ENCODE results near the gene RAN. TPM values are rescaled to one million over a fixed set of nuclear protein-coding genes. Genes with fewer than 3 reads are reported as not detected.
A peak's percentile ranks its signal among the peaks of the same experiment; 100 is the strongest.

The RAN gene
- total RNA-seq, 1 experiment from 2014 or later, result 1,310 TPM

DNA sequence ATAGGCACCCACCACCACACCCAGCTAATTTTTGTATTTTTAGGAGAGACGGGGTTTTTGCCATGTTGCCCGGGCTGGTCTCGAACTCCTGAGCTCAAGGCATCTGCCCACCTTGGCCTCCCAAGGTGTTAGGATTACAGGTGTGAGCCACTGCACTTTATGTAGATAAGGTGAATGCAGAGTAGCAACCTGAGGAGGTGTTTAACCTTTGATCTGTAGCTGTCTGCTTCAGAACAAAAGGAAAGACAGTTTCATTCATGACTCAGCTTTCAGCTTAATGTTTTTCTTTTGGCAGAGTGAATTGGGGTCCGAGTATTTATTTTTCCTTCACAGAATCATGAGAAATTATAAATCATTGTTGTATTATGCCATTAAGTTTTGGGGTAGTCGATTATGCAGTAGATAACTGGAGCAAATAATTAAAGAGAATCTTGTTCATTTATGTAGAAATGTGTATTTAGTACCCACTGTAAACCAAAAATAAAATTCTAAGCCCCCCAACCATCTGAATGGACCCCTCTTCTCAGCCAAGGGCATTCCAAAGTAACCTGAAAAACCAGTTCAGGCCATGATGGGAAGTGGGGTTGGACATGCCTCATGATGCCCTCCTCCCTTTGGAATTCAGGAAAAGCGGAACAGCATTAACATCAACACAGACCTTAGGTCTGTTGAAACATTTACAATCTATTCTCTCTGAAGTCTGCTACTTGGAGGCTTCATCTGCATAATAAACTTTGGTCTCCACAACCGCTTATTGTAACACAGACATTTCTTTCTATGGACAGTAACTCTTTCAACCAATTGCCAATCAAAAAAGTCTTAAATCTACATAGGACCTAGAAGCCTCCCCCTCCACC, 22.1 kb upstream of the RAN start:
- no peaks in the 10 kb centered on the region for H3K27me3 ChIP-seq (replicated peaks; ENCODE audit: control insufficient read depth, insufficient read depth, low read length)
- ChIA-PET CTCF (interaction anchor here (1.8 kb wide), 1 partner anchor 21 kb away, joined by 4 read pairs; no protein-coding TSS in a partner anchor), POLR2A (interaction anchor here (0.6 to 1.0 kb wide), 2 partner anchors 21 to 23 kb away, joined by 3 to 7 read pairs; no protein-coding TSS in a partner anchor)
- H3K4me1 ChIP-seq, result peaks cover 20% of the 10 kb centered on the region
- Mint-ChIP-seq H3K36me3 (ENCODE audit: insufficient read depth, unreplicated experiment) (peaks cover 8% of the 10 kb centered on the region), H3K4me3 (ENCODE audit: unreplicated experiment) (peak overlapping the region; percentile 14), H3K9me3 (ENCODE audit: unreplicated experiment) (no peaks in the 10 kb centered on the region), H3K27me3 (ENCODE audit: insufficient read depth, unreplicated experiment) (no peaks in the 10 kb centered on the region), H3K4me1 (ENCODE audit: low read depth, unreplicated experiment) (peaks cover 13% of the 10 kb centered on the region), H3K27ac (ENCODE audit: unreplicated experiment) (peak overlapping the region; percentile 42)
- peaks cover 5% of the 10 kb centered on the region for H3K9me3 ChIP-seq
- no peaks in the 10 kb centered on the region for H3K36me3 ChIP-seq (ENCODE audit: control insufficient read depth, insufficient read depth, low read length)
- intact Hi-C loops (cut with micrococcal nuclease; ENCODE audit: unreplicated experiment), result loop anchor here (1.0 kb wide), 2 partner anchors 14 to 22 kb away; no protein-coding TSS in a partner anchor
- TF ChIP-seq, protein P1, sequence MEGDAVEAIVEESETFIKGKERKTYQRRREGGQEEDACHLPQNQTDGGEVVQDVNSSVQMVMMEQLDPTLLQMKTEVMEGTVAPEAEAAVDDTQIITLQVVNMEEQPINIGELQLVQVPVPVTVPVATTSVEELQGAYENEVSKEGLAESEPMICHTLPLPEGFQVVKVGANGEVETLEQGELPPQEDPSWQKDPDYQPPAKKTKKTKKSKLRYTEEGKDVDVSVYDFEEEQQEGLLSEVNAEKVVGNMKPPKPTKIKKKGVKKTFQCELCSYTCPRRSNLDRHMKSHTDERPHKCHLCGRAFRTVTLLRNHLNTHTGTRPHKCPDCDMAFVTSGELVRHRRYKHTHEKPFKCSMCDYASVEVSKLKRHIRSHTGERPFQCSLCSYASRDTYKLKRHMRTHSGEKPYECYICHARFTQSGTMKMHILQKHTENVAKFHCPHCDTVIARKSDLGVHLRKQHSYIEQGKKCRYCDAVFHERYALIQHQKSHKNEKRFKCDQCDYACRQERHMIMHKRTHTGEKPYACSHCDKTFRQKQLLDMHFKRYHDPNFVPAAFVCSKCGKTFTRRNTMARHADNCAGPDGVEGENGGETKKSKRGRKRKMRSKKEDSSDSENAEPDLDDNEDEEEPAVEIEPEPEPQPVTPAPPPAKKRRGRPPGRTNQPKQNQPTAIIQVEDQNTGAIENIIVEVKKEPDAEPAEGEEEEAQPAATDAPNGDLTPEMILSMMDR (IDR thresholded peaks at IDR 0.05; ENCODE audit: insufficient read depth in 1 of 2, low read depth in 1 of 2, low read length in 1 of 2, severe bottlenecking in 1 of 2, unreplicated experiment in 1 of 2), result no peak
- no peak overlapping the region for H3K4me3 ChIP-seq (ENCODE audit: low read depth, low read length)
- peak; percentile 85 to 88 for DNase-seq
- no TSS peak for BruUV-seq (replicated peaks)

- Mint-ChIP-seq H3K27me3 (ENCODE audit: insufficient read depth, unreplicated experiment) (no peaks in the 10 kb centered on the region), H3K9me3 (ENCODE audit: unreplicated experiment) (no peaks in the 10 kb centered on the region), H3K27ac (ENCODE audit: unreplicated experiment) (peak overlapping the region; percentile 42), H3K4me1 (ENCODE audit: low read depth, unreplicated experiment) (peaks cover 13% of the 10 kb centered on the region), H3K4me3 (ENCODE audit: unreplicated experiment) (peak overlapping the region; percentile 14), H3K36me3 (ENCODE audit: insufficient read depth, unreplicated experiment) (peaks cover 8% of the 10 kb centered on the region)
- no peaks in the 10 kb centered on the region for H3K36me3 ChIP-seq (ENCODE audit: control insufficient read depth, insufficient read depth, low read length)
- POLR2A ChIA-PET, result no interaction called here
- CTCF ChIA-PET, result no interaction called here
- peaks cover 20% of the 10 kb centered on the region for H3K4me1 ChIP-seq
- TF ChIP-seq, protein P1 (IDR thresholded peaks at IDR 0.05; ENCODE audit: insufficient read depth in 1 of 2, low read depth in 1 of 2, low read length in 1 of 2, severe bottlenecking in 1 of 2, unreplicated experiment in 1 of 2), result no peak
- intact Hi-C loops (cut with micrococcal nuclease; ENCODE audit: unreplicated experiment), result loop anchor here (1.0 kb wide), 2 partner anchors 13 to 21 kb away; no protein-coding TSS in a partner anchor
- no TSS peak for BruUV-seq (replicated peaks)
- H3K27me3 ChIP-seq (replicated peaks; ENCODE audit: control insufficient read depth, insufficient read depth, low read length), result no peaks in the 10 kb centered on the region
- no peak overlapping the region for H3K4me3 ChIP-seq (ENCODE audit: low read depth, low read length)
- DNase-seq, result no peak
- H3K9me3 ChIP-seq, result peaks cover 5% of the 10 kb centered on the region
Measured at GRCh38 chr12:130850418-130851021, 21.3 kb upstream of the RAN start.

DNA sequence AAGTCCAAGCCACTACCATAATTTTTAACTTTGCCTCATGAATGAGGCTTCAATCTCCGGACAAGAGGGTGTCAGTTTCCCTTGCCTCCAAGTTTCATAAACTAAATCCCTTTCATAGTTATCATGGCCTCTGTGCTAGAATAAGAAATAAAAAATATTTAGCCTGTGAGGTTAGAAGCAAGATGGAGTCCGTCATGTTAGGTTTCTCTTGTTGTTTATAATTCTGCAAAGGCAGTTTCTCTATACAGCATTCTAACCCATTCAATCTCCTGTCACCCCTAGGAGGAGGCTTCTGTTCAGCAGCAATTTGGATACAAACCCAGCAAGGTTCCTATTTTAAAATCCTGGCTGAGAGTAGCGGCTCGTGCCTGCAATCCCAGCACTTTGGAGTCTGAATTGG, 15.8 kb upstream of the RAN start:
- Histone ChIP-seq H3K36me3 (ENCODE audit: control insufficient read depth, insufficient read depth, low read length) (no peaks in the 10 kb centered on the region), H3K27me3 (replicated peaks; ENCODE audit: control insufficient read depth, insufficient read depth, low read length) (no peaks in the 10 kb centered on the region), H3K4me1 (no peaks in the 10 kb centered on the region), H3K9me3 (peaks cover 12% of the 10 kb centered on the region), H3K4me3 (ENCODE audit: low read depth, low read length) (no peak overlapping the region)
- Mint-ChIP-seq H3K4me3 (ENCODE audit: unreplicated experiment) (no peak overlapping the region), H3K36me3 (ENCODE audit: insufficient read depth, unreplicated experiment) (no peaks in the 10 kb centered on the region), H3K27ac (ENCODE audit: unreplicated experiment) (no peak overlapping the region), H3K9me3 (ENCODE audit: unreplicated experiment) (peaks cover 11% of the 10 kb centered on the region), H3K4me1 (ENCODE audit: low read depth, unreplicated experiment) (no peaks in the 10 kb centered on the region), H3K27me3 (ENCODE audit: insufficient read depth, unreplicated experiment) (no peaks in the 10 kb centered on the region)
- intact Hi-C loops (cut with micrococcal nuclease; ENCODE audit: unreplicated experiment), result no loop called here
- no peak for DNase-seq
- POLR2A ChIA-PET, result no interaction called here
- BruUV-seq (replicated peaks), result no TSS peak
- CTCF ChIA-PET, result no interaction called here
- TF ChIP-seq, protein P1 (IDR thresholded peaks at IDR 0.05; ENCODE audit: insufficient read depth in 1 of 2, low read depth in 1 of 2, low read length in 1 of 2, severe bottlenecking in 1 of 2, unreplicated experiment in 1 of 2), result no peak

Data from Caco-2 (cell line).